T47D (cell line): ENCODE data around the gene SP7.
"Not testable (repeated sequence)": the region's sequence is repeated elsewhere in the genome, so short reads cannot be mapped to it uniquely, and the experiment has no call there.

Source experiments
- DNase-seq, 2 experiments: peaks; one replicate each; pipeline versions ENCODE4 v3.0.0 to v3.0.0-alpha.2; 2011 to 2012; ENCODE audit warnings: low read depth in 1 of 2, low spot score in 1 of 2
- JUND ChIP-seq: IDR thresholded peaks from 2 replicates; pipeline ENCODE4 v1.6.1; 2012; ENCODE audit warnings: low read depth
- in situ Hi-C: cut with HindIII; loops from 2 replicates; pipeline ENCODE4 v1.10.0; 2016; ENCODE audit warnings: low sequenced_read_pairs, low pct_unique_long_range_greater_than_20kb

Gene SP7

GRCh38 chr12:53365245-53365904 lies 29.2 kb upstream of the SP7 start:
- in situ Hi-C loops: no loop called here
- DNase-seq: no peak
- TF ChIP-seq JUND: no peak

- in situ Hi-C loops, DNase-seq: not testable (repeated sequence)
Observed at GRCh38 chr12:53361638-53362037, 25.5 kb upstream of the SP7 start.

GRCh38 chr12:53358836-53359419 lies 22.8 kb upstream of the SP7 start:
- in situ Hi-C loops: no loop called here
- peak in 1 of 2 experiments; percentile 63 for DNase-seq
- TF ChIP-seq JUND: no peak

- TF ChIP-seq JUND: no peak
- in situ Hi-C loops: no loop called here
- DNase-seq: no peak
Observed at GRCh38 chr12:53355121-53355520, 19.0 kb upstream of the SP7 start.

GRCh38 chr12:53353257-53353655 lies 17.1 kb upstream of the SP7 start:
- no peak for DNase-seq
- TF ChIP-seq JUND: no peak
- in situ Hi-C loops: no loop called here

- in situ Hi-C loops: no loop called here
- peak; percentile 55 to 94 for DNase-seq
- TF ChIP-seq JUND: no peak
Observed at GRCh38 chr12:53352331-53353256, 16.4 kb upstream of the SP7 start.

- DNase-seq: no peak
- in situ Hi-C loops: no loop called here
- no peak for TF ChIP-seq JUND
Observed at GRCh38 chr12:53347905-53348304, 11.8 kb upstream of the SP7 start.

GRCh38 chr12:53346491-53346890 lies 10.3 kb upstream of the SP7 start:
- in situ Hi-C loops: no loop called here
- TF ChIP-seq JUND: no peak
- no peak for DNase-seq

- in situ Hi-C loops: no loop called here
- no peak for TF ChIP-seq JUND
- no peak for DNase-seq
Observed at GRCh38 chr12:53345486-53346188, 9.5 kb upstream of the SP7 start.

- no peak for TF ChIP-seq JUND
- DNase-seq: peak; percentile 60 to 74
- in situ Hi-C loops: no loop called here
Observed at GRCh38 chr12:53344824-53345485, 8.8 kb upstream of the SP7 start.

- in situ Hi-C loops: no loop called here
Observed at GRCh38 chr12:53344487-53344823, 8.3 kb upstream of the SP7 start.

GRCh38 chr12:53343969-53344368 lies 7.8 kb upstream of the SP7 start:
- no peak for TF ChIP-seq JUND
- in situ Hi-C loops: no loop called here
- no peak for DNase-seq

More at GRCh38 chr12:53344487-53344823, 8.3 kb upstream of the SP7 start:
- no peak for TF ChIP-seq JUND
- DNase-seq: no peak
